CD4-positive, alpha-beta T cell treated with Interleukin-12 subunit alpha and Interleukin-12 subunit beta, for 1 hour (primary cell): ENCODE results near the gene PLCL1.
"Not testable (repeated sequence)": the region's sequence is repeated elsewhere in the genome, so short reads cannot be mapped to it uniquely, and the experiment has no call there.

Source experiments
- DNase-seq: peaks from one replicate; pipeline ENCODE4 v3.0.0-alpha.2; 2020

PLCL1 gene

GRCh38 chr2:198008230-198008629, 203.8 kb downstream of the PLCL1 start:
- no peak for DNase-seq

DNA sequence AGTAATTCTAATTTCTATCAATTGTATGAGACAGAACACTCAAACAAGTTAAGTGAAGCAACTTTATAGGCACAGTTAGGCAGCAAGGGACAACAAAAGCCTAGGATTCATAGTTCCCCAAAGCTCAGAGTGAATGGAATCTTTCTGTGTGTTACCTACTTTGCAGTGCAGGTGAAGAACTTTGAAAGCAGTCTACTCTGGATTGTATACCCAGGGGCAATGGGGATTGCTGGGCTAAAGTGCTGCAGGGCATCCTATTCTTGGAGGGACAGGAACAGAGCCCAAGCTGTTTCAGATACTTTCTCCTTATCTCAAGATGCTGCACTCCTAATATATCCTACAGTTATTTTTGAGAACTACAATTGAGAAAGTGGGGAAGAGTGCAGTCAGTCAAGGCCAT, 207.6 kb downstream of the PLCL1 start:
- no peak for DNase-seq

DNA sequence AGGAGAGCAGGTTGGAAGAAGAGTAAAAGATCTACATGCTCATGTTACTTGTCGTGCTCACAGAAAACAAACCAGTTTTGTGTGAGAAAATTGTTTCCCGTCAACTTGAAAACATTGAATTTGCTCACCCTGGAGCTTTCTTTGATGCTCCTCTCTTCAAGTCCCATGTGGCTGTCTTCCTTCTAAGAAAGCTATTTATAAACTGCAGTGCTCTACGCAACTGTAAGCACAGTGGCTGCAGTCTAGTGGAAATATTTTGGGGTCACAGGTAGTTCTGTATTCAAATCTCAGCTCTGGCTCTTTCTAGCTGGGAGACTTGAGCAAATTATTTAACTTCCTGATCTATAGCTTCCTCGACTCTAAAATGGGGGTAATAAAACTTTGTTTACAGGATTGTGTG, 211.8 kb downstream of the PLCL1 start:
- no peak for DNase-seq

- no peak for DNase-seq
Measured at GRCh38 chr2:198017068-198017467, 212.7 kb downstream of the PLCL1 start.

DNA sequence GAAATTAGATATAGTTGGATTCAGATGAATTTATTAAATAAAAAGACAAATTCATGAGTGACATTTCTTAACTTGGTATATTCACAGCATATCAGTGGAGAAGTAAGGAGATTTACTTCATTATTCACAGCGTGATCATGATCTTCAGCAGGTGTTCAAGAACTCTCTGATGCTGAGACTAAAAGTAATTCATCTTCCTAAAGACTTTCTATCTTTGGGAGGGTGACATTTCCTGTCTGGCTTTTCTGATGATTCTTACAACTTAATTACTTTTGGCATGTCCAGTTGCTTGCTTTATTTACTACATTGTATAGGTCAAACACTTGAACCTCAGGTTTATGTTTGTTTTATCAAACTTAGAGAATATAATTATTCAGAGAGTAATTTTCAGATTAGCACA, 224.6 kb downstream of the PLCL1 start:
- no peak for DNase-seq

- DNase-seq = not testable (repeated sequence)
Measured at GRCh38 chr2:198029576-198029975, 225.2 kb downstream of the PLCL1 start.

GRCh38 chr2:198033626-198034025, 229.2 kb downstream of the PLCL1 start:
- no peak for DNase-seq

DNA sequence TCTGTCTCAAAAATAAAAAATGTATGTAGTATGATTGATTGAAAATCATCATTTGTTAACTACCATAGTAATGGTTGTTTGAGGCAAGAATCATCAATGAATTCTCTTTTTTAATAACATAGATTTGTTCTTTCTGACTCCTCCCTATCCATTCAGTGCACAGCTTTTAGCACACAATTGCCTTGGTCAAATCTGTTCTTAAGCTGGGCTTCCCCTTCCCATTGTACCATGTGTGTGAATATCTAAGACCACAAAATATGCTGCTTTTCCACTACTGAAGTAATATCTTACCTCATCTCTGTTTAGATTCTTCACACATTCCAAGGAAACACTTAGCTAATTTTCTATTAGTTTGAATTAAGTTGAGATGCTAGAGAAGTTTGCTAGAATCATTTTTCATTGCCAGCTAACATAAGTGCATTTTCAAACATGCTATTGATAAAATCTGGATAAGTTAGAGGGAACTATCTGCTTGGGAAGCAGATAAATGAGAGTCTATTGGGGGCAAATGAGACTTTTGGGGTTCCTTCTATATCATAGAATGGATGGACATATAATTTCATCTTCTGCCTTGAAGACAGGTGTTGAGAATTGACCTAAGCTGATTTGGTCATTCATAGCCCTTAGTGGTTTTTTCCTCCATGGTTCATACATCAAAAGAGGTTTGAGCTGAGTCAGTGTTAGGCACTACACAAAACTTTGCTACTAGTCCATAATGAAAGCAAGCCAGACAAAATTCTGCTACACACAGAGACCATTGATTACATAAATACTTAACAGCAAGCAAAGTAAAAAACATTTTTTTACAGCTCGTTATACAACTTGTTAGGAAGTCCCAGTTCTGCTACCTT, 231.9 kb downstream of the PLCL1 start:
- no peak for DNase-seq

GRCh38 chr2:198040835-198041234, 236.4 kb downstream of the PLCL1 start:
- DNase-seq = no peak

- DNase-seq = peak; percentile 2
Measured at GRCh38 chr2:198042189-198042588, 237.8 kb downstream of the PLCL1 start.

DNA sequence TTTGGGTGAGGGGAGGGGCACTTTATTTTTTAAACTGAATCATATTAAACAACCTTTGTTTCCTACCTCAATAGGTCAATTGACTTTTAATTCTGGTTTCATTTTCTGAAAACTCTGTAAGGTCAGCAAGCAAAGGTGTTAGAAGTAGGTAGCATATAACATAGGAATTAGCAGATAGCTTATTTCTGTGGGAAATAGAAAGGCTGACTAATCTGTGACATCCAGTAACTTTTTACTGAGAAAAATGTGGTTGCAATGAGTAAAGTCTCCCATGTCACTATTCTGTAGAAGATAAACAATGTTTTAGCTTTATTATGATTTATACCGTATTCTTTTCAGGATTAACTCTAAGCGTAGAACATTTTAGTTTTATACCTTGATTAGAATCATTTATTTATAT, 240.4 kb downstream of the PLCL1 start:
- no peak for DNase-seq

DNA sequence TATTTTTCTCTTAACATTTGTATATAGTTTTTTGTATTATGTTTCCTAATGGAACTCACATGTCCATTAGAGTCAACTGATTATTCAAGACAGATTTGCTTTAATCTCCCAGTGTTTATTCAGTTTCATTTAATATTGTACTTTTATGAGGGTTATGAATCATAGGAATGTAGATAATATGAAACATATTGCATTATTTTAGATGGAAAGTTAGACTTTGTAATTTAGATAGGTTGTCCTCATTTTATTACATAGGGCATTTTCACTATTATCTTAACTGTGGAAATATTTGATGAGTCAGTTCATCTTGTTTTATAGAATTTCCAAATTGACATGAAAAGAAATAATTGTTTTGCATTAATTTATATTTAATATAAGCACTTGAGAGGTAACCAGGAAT, 240.8 kb downstream of the PLCL1 start:
- DNase-seq = no peak

DNA sequence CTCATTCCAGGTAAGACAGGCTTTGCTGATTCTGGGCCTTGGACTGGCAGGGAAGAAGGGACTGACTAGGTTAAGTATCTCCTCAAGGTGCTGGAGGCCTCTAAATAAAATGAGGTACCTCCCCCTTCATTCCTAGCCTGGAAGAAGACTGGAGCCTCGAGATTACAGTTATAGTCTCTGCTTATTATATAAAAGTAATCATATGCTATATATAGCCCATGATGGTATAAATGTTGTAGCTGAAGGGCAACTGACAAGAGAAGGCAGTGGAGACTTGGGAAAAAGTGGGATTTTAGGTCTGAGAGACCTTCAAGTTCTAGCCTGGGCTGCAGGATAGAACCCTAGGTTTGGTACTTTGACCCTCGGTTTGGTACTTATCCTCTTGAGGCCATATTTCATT, 248.3 kb downstream of the PLCL1 start:
- no peak for DNase-seq

- DNase-seq = no peak
Measured at GRCh38 chr2:198053148-198053547, 248.8 kb downstream of the PLCL1 start.

- DNase-seq = no peak
Measured at GRCh38 chr2:198053776-198054175, 249.4 kb downstream of the PLCL1 start.

DNA sequence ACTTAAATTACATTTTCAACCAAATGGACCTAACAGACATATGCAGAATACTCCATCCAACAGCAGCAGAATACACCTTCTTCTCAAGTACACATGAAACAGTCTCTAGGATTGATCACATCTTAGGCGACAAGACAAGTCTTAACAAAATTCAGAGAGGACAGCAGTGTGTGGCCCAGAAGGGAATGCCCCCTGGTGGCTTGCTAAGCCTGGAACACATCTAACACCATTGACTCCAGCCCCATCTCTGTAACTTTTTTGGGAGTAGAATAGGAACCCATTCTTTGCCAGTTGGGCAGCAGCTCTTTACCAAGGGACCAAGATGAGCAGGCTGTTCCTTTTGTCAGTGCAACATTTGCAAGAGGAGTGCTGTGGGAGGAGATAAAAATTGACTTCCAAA, 249.9 kb downstream of the PLCL1 start:
- DNase-seq = peak; percentile 36

- DNase-seq = no peak
Measured at GRCh38 chr2:198055716-198056115, 251.3 kb downstream of the PLCL1 start.

DNA sequence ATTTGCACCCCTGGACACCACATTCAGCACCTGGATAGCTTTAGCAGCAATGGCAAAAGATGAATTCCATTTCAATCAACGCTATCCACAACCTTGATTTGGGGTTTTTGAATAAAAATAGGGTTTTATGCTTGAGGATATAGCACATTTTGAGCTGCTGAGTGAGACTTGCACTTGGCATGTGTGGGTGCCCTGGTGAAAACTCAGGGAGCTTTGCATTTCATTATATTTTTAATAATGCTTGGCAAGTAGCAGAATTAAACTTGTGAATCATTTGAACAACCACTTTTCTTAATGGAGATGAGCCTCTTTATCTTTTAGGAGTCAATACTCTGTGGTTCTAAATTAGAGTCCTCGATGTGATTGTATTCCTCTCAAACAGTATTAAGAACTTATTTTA, 252.4 kb downstream of the PLCL1 start:
- DNase-seq = no peak

DNA sequence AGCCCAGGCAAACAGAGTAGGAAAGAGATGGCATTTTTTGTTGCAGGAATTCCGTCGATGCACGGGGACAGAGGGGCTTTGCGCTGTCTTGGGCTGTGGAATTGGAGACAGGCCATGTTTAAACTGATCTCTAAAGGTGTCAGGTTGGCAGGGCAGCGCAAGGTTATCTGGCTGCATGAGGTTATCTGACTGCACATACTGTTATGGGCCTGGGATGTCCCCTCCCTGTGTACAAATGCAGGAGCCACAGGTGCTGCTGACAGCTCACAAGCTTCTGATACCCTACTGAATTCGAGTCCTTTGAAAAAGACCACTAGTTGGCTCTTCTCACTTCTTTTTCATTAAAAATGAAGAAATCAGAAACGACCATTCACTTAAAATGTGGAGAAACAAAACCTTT, 255.4 kb downstream of the PLCL1 start:
- DNase-seq = no peak

DNA sequence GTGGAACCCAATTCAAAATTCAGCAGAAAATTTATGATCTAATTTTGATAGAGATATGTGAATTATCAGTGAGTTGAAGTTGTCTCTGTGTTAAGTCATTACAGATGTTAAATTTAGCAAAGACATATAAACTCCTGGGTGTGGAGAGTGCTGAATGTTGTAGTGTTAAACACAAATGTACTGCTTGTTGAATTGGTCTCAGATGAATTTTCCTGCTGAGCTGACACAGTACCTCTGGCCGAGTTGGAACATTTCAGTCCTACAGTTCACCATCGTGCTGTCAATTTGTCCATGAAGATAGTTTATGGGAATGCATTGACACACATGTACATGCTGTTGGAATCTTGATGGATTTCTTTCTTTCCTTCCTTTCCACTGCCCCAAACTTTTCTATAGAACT, 255.9 kb downstream of the PLCL1 start:
- no peak for DNase-seq

GRCh38 chr2:198062826-198063225, 258.4 kb downstream of the PLCL1 start:
- DNase-seq = no peak

DNA sequence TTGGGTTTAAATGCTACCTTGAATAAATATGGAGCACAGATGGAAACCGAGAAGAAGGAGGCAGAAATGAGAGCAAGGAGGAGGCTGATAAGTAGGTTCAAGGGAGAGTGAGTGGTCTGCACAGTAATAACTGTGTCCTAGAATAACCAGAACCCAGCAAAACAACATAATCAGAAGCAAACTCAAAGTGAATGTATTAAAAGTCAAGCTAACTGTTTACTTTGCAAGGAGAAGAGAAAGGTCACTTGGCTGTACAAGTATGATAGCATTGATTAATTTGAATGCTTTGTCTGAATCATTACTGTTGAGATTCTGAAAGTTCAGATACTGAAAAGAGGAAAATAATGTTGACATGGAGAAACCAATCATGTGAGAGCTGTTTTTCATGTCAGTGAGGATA, 258.8 kb downstream of the PLCL1 start:
- no peak for DNase-seq

DNA sequence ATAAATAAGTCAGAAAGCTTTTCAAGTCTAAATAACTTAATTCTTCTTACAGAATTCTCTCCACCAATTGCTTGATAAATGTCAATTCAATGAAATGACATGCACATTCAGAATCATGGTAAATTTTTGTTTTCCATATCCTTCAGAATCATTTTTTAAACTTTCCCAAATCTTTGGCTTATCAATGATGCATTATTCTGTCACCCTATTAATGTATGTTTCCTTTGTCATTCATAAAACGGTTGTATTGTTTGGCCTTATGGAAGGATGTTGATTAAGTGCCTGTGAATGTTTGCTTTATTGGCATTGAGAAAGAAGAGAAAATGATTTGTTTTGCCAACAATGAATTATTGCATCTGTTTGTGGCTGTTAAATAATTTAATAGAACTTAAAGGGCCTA, 260.9 kb downstream of the PLCL1 start:
- DNase-seq = no peak

GRCh38 chr2:198066597-198066996, 262.2 kb downstream of the PLCL1 start:
- no peak for DNase-seq

- DNase-seq = no peak
Measured at GRCh38 chr2:198072655-198073054, 268.3 kb downstream of the PLCL1 start.
